Rectal smooth muscle tissue (tissue), 1 donor: Measurements from ENCODE around the gene PLCB4.
"Not testable (repeated sequence)": the region's sequence is repeated elsewhere in the genome, so short reads cannot be mapped to it uniquely, and the experiment has no call there.

Experiments
- H3K27ac ChIP-seq: one replicate; pipeline ENCODE4 v1.7.0; 2013; ENCODE audit warnings: low read depth, low read length, inconsistent platforms
- H3K27me3 ChIP-seq: one replicate; pipeline ENCODE4 v1.7.0; 2013; ENCODE audit warnings: low read length; ENCODE audit not compliant: control insufficient read depth, insufficient read depth
- H3K36me3 ChIP-seq: one replicate; pipeline ENCODE4 v1.7.0; 2013; ENCODE audit warnings: low read length; ENCODE audit not compliant: control insufficient read depth, insufficient read depth
- H3K4me1 ChIP-seq: one replicate; pipeline ENCODE4 v1.7.0; 2013; ENCODE audit warnings: low read length; ENCODE audit not compliant: control insufficient read depth, insufficient read depth
- H3K4me3 ChIP-seq: one replicate; pipeline ENCODE4 v1.7.0; 2013; ENCODE audit warnings: low read length
- H3K9ac ChIP-seq: one replicate; pipeline ENCODE4 v1.7.0; 2013; ENCODE audit warnings: low read length

Gene PLCB4

DNA sequence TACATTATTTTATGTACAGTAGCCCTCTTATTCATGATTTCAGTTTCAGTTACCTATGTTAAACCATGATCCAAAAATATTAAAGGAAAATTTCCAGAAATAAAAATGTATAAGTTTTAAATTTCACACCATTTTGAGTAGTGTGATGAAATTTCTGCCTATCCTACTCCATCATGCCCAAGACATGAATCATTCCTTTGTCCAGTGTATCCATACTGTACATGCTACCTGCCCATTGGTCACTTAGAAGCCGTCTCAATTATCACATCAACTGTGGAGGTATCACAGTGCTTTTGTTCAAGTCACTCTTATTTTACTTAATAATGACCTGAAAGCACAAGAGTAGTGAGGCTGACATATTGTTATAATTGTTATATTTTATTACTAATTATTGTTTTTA, 32.3 kb upstream of the PLCB4 start:
- Histone ChIP-seq H3K4me3 (no peak overlapping the region), H3K36me3 (no peaks in the 10 kb centered on the region), H3K9ac (no peak overlapping the region)

DNA sequence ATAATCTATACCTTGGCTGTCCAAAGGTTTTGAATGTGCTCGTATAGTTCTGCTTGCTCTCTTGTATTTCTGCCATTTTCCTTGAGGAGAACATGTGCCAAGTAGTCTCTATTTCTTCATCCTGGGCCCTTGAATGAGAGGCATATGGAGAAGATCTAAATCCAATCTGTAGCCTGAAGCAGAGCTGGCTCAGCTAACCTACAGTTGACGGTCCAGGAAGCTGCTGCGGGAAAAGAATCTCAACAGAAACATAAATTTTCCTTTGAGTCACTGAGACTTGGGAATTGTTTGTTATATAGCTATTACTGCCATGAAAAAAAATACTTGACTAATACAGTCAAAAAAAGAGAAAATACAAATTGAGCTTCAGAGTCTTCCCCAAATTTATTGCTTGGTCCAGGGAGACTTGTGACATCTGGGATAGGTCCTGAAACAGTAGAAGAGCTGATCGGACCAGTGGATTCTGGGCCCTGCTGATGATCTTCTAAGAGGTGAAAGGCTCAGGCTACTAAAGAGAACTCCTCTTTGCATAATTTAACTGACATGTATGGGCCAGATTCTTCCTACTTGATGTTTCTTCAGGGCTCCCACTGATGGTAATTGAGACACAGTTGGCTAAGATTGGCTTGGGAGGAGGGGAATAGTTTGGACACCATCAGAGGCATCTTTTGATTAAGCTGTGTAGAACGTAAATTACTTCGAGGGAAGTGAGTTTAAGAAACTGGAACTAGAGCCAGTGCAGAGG, 29.9 kb upstream of the PLCB4 start:
- Histone ChIP-seq H3K27ac (no peak overlapping the region), H3K36me3 (no peaks in the 10 kb centered on the region), H3K9ac (no peak overlapping the region), H3K4me1 (no peaks in the 10 kb centered on the region), H3K4me3 (no peak overlapping the region), H3K27me3 (no peaks in the 10 kb centered on the region)

More for the DNA sequence above, 32.3 kb upstream of the PLCB4 start:
- H3K27ac ChIP-seq: no peak overlapping the region
- no peaks in the 10 kb centered on the region for H3K4me1 ChIP-seq
- H3K27me3 ChIP-seq: no peaks in the 10 kb centered on the region

DNA sequence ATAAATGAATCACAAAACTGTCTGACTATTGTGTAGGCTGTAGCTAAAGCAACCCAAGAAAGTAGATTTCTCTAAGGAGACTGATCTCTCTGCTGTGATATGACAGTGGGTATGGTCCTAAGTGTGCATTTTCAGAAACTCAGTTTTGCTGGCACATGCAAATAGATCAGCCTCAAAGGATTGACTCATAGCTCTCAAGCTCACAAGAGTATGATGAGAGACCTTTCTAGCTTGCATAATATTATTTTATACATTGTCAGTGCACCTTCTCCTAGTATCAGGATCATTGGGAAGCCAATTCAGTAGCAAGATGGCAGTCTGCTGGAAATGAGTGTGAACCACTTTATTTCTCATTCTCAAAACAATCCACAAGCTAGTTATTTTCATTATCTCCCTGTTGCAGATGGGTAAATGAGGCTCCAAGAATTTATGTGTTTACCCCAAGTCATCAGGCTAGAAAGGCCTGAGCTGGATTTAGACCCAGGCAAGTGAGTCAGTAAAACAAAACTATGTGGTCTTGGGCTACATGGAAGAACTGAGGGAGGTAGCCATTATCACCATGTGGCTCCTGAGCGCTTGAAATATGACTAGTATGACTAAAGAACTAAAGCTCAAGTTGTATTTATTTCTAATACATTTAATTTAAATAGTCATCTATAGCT, 27.9 kb upstream of the PLCB4 start:
- H3K27me3 ChIP-seq: no peaks in the 10 kb centered on the region
- no peaks in the 10 kb centered on the region for H3K4me1 ChIP-seq
- no peak overlapping the region for H3K4me3 ChIP-seq
- no peak overlapping the region for H3K9ac ChIP-seq
- no peak overlapping the region for H3K27ac ChIP-seq
- H3K36me3 ChIP-seq: no peaks in the 10 kb centered on the region

DNA sequence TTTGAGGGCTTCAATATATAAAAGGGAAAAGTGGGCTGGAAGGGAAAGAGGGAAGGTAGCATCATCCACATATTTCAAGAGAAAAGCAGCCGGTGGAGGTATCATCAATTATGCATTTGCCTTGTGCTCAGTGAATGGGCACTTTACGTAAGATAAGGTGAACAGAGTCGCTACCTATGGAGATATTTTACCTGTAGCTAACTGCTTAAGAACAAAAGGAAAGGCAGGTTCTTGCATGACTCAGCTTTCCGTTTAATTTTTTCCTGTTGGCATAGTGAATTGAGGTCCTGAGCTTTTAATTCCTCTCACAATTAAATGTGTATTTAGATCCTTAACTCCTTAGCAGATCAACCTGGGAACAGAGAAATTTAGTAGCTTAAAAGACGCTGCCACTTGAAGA, 25.5 kb upstream of the PLCB4 start:
- H3K36me3 ChIP-seq: no peaks in the 10 kb centered on the region
- H3K4me3 ChIP-seq: no peak overlapping the region
- no peak overlapping the region for H3K9ac ChIP-seq
- H3K27ac ChIP-seq: no peak overlapping the region
- no peaks in the 10 kb centered on the region for H3K27me3 ChIP-seq
- H3K4me1 ChIP-seq: no peaks in the 10 kb centered on the region

DNA sequence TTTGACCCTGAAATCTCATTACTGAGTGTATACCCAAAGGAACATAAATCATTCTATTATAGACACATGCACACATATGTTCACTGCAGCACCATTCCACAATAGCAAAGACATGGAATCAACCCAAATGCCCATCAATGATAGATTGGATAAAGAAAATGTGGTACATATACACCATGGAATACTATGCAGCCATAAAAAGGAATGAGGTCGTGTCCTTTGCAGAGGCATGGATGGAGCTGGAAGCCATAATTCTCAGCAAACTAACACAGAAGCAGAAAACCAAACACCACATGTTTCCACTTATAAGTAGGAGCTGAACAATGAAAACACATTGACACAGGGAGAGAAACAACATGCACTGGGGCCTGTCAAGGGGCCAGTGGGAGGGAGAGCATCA, 21.0 kb upstream of the PLCB4 start:
- not testable (repeated sequence) for H3K4me3 ChIP-seq, H3K4me1 ChIP-seq, H3K27me3 ChIP-seq, H3K36me3 ChIP-seq, H3K9ac ChIP-seq, H3K27ac ChIP-seq

DNA sequence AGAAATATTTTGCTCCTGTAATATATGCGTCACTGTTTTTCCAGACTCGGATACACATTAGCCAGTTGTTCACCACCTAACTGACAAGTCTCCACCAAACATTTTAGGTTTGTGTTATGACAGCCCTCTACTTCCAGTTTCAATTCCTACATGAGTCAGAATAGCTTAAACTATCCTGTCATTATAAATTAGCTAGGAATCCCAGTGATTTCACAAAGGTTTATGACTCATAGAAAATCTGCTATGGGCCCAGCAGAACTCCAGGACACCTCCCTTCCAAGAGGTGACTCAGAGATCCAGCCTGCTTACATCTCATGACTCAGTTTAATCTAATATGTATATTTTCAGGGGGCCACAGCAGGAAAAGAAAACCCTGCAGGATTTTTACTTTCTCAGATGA, 17.4 kb upstream of the PLCB4 start:
- Histone ChIP-seq H3K27ac (no peak overlapping the region), H3K4me1 (no peaks in the 10 kb centered on the region), H3K9ac (no peak overlapping the region), H3K36me3 (no peaks in the 10 kb centered on the region), H3K4me3 (no peak overlapping the region), H3K27me3 (no peaks in the 10 kb centered on the region)

DNA sequence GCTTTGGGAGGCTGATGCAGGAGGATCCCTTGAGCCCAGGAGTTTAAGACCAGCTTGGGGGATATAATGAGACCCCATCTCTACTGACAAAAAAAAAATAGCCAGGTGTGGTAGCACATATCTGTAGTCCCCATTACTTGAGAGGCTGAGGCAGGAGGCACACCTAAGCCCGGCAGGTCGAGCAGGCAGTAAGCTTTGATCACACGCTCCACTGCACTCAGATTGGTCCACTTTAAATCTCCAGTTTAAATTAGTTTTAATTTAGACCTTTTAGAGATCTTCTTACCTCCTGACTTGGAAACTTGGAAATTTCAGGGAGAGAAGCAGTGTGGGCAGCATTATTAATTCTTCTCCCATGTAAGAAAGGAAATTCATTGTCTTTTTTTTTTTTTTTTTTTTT, 16.8 kb upstream of the PLCB4 start:
- Histone ChIP-seq H3K27me3 (no peaks in the 10 kb centered on the region), H3K36me3 (no peaks in the 10 kb centered on the region), H3K27ac (no peak overlapping the region), H3K4me1 (no peaks in the 10 kb centered on the region), H3K4me3 (no peak overlapping the region), H3K9ac (no peak overlapping the region)

DNA sequence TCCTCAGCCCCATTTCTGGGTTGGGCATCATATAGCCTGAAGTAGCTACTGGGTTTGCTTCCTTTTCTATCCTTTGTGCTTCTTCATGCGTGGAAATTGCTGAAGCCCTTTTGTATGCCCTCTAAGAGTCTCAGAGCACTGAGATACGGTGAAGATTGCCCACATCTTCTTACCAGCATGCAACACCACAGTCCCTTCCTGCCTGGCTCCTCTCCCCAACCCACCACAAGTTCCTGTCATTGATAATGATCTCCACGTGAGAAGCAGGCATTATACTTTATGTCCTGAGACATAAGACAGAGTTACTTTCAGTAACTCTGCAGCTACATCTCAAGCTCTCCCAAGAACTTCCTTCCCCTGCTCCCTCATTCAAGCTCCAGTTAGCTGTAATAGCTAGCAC, 15.8 kb upstream of the PLCB4 start:
- no peaks in the 10 kb centered on the region for H3K4me1 ChIP-seq
- no peak overlapping the region for H3K27ac ChIP-seq
- H3K4me3 ChIP-seq: no peak overlapping the region
- no peaks in the 10 kb centered on the region for H3K36me3 ChIP-seq
- no peak overlapping the region for H3K9ac ChIP-seq
- H3K27me3 ChIP-seq: no peaks in the 10 kb centered on the region

DNA sequence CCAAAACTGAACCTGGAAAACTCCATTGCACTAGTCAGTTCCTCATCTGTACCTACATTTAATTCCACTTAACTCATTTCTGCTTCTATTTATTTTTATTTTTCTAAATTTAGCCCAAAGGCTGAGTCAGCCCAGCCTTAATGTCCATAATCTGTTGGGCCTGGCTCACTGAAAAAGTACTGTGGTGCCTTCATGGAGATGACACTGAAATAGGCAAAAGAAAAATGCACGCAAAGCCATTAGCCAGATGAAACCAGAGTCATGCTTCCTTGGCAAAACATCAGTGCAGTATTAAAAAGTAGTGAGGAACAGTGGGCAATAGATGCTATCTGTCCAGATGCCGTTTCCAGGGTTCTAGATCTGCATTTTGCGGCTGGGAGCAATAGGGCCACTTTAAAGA, 14.7 kb upstream of the PLCB4 start:
- Histone ChIP-seq H3K36me3 (no peaks in the 10 kb centered on the region), H3K9ac (no peak overlapping the region), H3K4me3 (no peak overlapping the region), H3K27me3 (no peaks in the 10 kb centered on the region), H3K27ac (no peak overlapping the region), H3K4me1 (no peaks in the 10 kb centered on the region)

DNA sequence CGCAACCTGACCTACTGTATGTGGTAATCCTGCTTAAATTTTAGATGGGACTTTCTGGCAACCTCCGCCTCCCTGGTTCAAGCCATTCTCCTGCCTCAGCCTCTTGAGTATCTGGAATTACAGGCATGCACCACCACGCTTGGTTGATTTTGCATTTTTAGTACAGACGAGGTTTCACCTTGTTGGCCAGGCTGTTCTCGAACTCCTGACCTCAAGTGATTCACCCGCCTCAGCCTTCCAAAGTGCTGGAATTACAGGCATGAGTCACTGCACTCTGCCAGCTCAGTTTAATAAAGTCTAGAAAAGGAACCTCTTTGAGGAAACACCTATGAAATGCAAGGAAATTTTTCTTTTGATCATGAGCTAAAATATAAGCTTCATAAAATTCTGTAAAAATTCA, 9.0 kb upstream of the PLCB4 start:
- Histone ChIP-seq H3K4me1 (no peaks in the 10 kb centered on the region), H3K9ac (no peak overlapping the region), H3K27me3 (no peaks in the 10 kb centered on the region), H3K27ac (no peak overlapping the region), H3K4me3 (no peak overlapping the region), H3K36me3 (no peaks in the 10 kb centered on the region)

DNA sequence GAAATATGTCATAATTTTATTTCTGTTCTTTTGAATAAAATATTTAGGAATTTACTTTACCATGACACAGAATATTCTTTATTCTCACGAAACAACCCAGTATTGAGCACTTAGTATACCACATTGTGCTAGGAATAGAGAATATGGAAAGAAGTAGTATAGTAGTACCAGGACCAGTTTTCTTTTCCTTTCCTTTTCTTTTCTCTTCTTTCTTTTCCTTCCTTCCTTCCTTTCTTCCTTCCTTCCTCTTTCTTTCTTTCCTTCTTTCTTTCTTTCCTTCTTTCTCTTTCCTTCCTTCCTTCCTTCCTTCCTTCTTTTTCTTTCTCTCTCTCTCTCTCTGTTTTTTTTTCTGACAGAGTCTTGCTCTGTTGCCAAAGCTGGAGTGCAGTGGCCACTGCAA, 7.5 kb upstream of the PLCB4 start:
- no peaks in the 10 kb centered on the region for H3K36me3 ChIP-seq
- H3K27me3 ChIP-seq: no peaks in the 10 kb centered on the region
- H3K4me1 ChIP-seq: no peaks in the 10 kb centered on the region
- no peak overlapping the region for H3K4me3 ChIP-seq
- no peak overlapping the region for H3K27ac ChIP-seq
- H3K9ac ChIP-seq: no peak overlapping the region

DNA sequence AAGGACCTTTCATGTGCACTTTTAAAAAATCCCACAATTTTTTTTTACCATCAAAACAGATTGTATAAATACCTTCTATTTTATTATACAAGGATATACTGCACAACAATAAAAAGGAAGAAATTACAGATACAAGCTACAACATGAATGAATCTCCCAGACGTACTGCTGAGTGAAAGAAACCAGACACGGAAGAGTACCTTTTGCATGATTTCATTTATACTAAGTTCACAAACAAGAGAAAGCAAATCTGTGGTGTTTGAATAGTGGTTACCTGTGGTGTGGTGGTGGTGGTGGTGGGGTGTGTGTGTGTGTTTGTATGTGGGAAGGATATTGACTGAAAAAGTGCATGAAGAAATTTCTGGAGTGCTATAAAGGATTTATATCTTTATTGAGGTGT, 6.8 kb upstream of the PLCB4 start:
- Histone ChIP-seq H3K9ac (no peak overlapping the region), H3K27ac (no peak overlapping the region), H3K36me3 (no peaks in the 10 kb centered on the region), H3K4me1 (no peaks in the 10 kb centered on the region), H3K27me3 (no peaks in the 10 kb centered on the region), H3K4me3 (no peak overlapping the region)

DNA sequence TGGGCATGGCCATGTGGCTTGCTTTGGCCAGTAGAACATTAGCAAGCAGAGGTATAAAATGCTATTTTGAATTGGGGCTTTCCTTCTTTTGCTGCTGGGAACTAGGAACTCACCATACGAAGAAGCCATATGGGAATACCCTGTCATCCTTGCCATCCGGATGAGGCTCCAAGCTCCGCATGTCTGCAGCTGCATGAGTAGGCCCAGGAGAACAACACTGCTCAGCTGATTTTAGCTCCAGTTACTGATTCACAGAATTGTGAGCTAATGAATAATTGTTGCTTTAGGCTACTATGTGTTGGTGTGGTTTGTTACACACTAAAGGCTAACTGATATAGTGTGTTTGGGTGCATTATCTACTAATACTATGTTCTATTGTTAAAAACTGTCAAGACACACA, 2.7 kb upstream of the PLCB4 start:
- H3K4me1 ChIP-seq: no peaks in the 10 kb centered on the region
- no peaks in the 10 kb centered on the region for H3K36me3 ChIP-seq
- H3K4me3 ChIP-seq: no peak overlapping the region
- H3K27me3 ChIP-seq: no peaks in the 10 kb centered on the region
- no peak overlapping the region for H3K9ac ChIP-seq
- no peak overlapping the region for H3K27ac ChIP-seq
